Mesenchymal stem cell (in vitro differentiated cells and primary cell): ENCODE measurements around the gene FAM229B. TPM values are rescaled to one million over a fixed set of nuclear protein-coding genes. Genes with fewer than 3 reads are reported as not detected.

Source experiments
- DNase-seq: peaks from one replicate; pipeline ENCODE4 v3.0.0-alpha.2; 2013
- H2AFZ ChIP-seq: one replicate; pipeline ENCODE4 v1.6.1; 2013; ENCODE audit warnings: low read depth, mild to moderate bottlenecking, control low read depth, inconsistent platforms, low read length, moderate library complexity
- H2AK5ac ChIP-seq: 2 replicates; pipeline ENCODE4 v1.6.1; 2013; ENCODE audit warnings: low read length, moderate library complexity, mild to moderate bottlenecking, inconsistent platforms; ENCODE audit not compliant: severe bottlenecking
- H2BK120ac ChIP-seq: one replicate; pipeline ENCODE4 v1.6.1; 2013; ENCODE audit warnings: low read depth, mild to moderate bottlenecking, inconsistent platforms, low read length, moderate library complexity
- H2BK12ac ChIP-seq, 2 experiments: one replicate each; pipeline ENCODE4 v1.6.1; 2013; ENCODE audit warnings: inconsistent platforms in 2 of 2, low read length in 2 of 2, mild to moderate bottlenecking in 2 of 2, moderate library complexity in 2 of 2, control low read depth in 1 of 2
- H2BK15ac ChIP-seq: one replicate; pipeline ENCODE4 v1.6.1; 2013; ENCODE audit warnings: mild to moderate bottlenecking, low read depth, inconsistent platforms; ENCODE audit not compliant: poor library complexity, severe bottlenecking
- H2BK5ac ChIP-seq: 2 replicates; pipeline ENCODE4 v1.6.1; 2013; ENCODE audit warnings: low read depth, mild to moderate bottlenecking, low read length, control low read depth, inconsistent platforms; ENCODE audit not compliant: poor library complexity, severe bottlenecking
- H3K14ac ChIP-seq, 2 experiments: one replicate each; pipeline ENCODE4 v1.6.1; 2013; ENCODE audit warnings: inconsistent platforms in 2 of 2, low read length in 2 of 2, control low read depth in 1 of 2, mild to moderate bottlenecking in 1 of 2, moderate library complexity in 1 of 2
- H3K18ac ChIP-seq, 2 experiments: one replicate each; pipeline ENCODE4 v1.6.1; 2013; ENCODE audit warnings: inconsistent platforms in 2 of 2, low read length in 2 of 2, control low read depth in 1 of 2, low read depth in 1 of 2, mild to moderate bottlenecking in 1 of 2
- H3K23ac ChIP-seq, 2 experiments: one replicate each; pipeline ENCODE4 v1.6.1; 2013; ENCODE audit warnings: inconsistent platforms in 2 of 2, low read length in 2 of 2, mild to moderate bottlenecking in 2 of 2, moderate library complexity in 2 of 2, control low read depth in 1 of 2
- H3K27ac ChIP-seq: 2 replicates; pipeline ENCODE4 v1.5.1; 2013; ENCODE audit warnings: mild to moderate bottlenecking, moderate library complexity, low read length, control low read depth, inconsistent platforms; ENCODE audit not compliant: poor library complexity, severe bottlenecking
- H3K27me3 ChIP-seq, 2 experiments: 2 replicates each; pipeline versions ENCODE4 v1.6.1 to v1.7.0; 2013; ENCODE audit warnings: low read length in 2 of 2, mild to moderate bottlenecking in 2 of 2, moderate library complexity in 2 of 2, control low read depth in 1 of 2, inconsistent platforms in 1 of 2; ENCODE audit not compliant: control insufficient read depth in 1 of 2, insufficient read depth in 1 of 2
- H3K36me3 ChIP-seq, 2 experiments: 2 replicates each; pipeline versions ENCODE4 v1.6.1 to v1.7.0; 2013; ENCODE audit warnings: low read length in 2 of 2, control low read depth in 1 of 2, inconsistent platforms in 1 of 2, low read depth in 1 of 2, mild to moderate bottlenecking in 1 of 2; ENCODE audit not compliant: insufficient read depth in 2 of 2, control insufficient read depth in 1 of 2
- H3K4ac ChIP-seq, 2 experiments: one replicate each; pipeline ENCODE4 v1.6.1; 2013; ENCODE audit warnings: inconsistent platforms in 2 of 2, low read length in 2 of 2, mild to moderate bottlenecking in 2 of 2, moderate library complexity in 2 of 2, control low read depth in 1 of 2, low read depth in 1 of 2
- H3K4me1 ChIP-seq: 2 replicates; pipeline ENCODE4 v1.6.1; 2013; ENCODE audit warnings: low read depth, low read length, control low read depth; ENCODE audit not compliant: control insufficient read depth, insufficient read depth
- H3K4me2 ChIP-seq: 2 replicates; pipeline ENCODE4 v1.6.1; 2013; ENCODE audit warnings: low read length, mild to moderate bottlenecking, inconsistent platforms; ENCODE audit not compliant: poor library complexity, severe bottlenecking
- H3K4me3 ChIP-seq, 2 experiments: 2 replicates each; pipeline versions ENCODE4 v1.5.1 to v1.7.0; 2013; ENCODE audit warnings: low read length in 2 of 2, mild to moderate bottlenecking in 2 of 2, control low read depth in 1 of 2, low read depth in 1 of 2; ENCODE audit not compliant: insufficient read depth in 1 of 2
- H3K79me1 ChIP-seq: replicated peaks from 2 replicates; pipeline ENCODE4 v1.6.1; 2013; ENCODE audit warnings: mild to moderate bottlenecking, control low read depth, low read length, inconsistent platforms; ENCODE audit not compliant: poor library complexity, severe bottlenecking
- H3K9ac ChIP-seq: 2 replicates; pipeline ENCODE4 v1.7.0; 2013; ENCODE audit warnings: mild to moderate bottlenecking, low read length, moderate library complexity
- H3K9me3 ChIP-seq: 2 replicates; pipeline ENCODE4 v1.7.0; 2013; ENCODE audit warnings: mild to moderate bottlenecking, low read length; ENCODE audit not compliant: control insufficient read depth
- H4K8ac ChIP-seq: one replicate; pipeline ENCODE4 v1.6.1; 2013; ENCODE audit warnings: inconsistent platforms, mild to moderate bottlenecking, low read length, moderate library complexity
- H4K91ac ChIP-seq: one replicate; pipeline ENCODE4 v1.6.1; 2013; ENCODE audit warnings: mild to moderate bottlenecking, low read length, inconsistent platforms
- WGBS: methylation state at CpG from one replicate; pipeline ENCODE4 v1.1.7; 2013; ENCODE audit warnings: mixed read lengths; 5-methylcytosine and 5-hydroxymethylcytosine counted together
- polyA plus RNA-seq, 2 experiments: library from polyadenylated mRNA; stranded (reverse); fragments of 200-250 nt; gene quantifications; one replicate each; pipeline ENCODE4 v1.2.3, GENCODE V29; 2013

The FAM229B gene
- 24.5 TPM for polyA plus RNA-seq (2013, experiment 1 of 2)
- polyA plus RNA-seq (2013, experiment 2 of 2) = 24.6 TPM

GRCh38 chr6:112087136-112087911 lies at the start of gene FAM229B, which contains the start of gene TUBE1:
Gene FAM229B, plus strand, starts transcription at chr6:112087591. Its CDS starts 11,693 bp downstream, at chr6:112099284.
Gene TUBE1, minus strand, starts transcription at chr6:112087482. Its CDS starts 48 bp downstream, at chr6:112087434.
- H3K14ac ChIP-seq = no peak within 1 kb of the TSS
- DNase-seq = peak; percentile 98
- no peak within 1 kb of the TSS for H4K91ac ChIP-seq
- peaks cover 10% of the 10 kb centered on the region for H3K79me1 ChIP-seq
- peaks cover 0 to 28% of the 10 kb centered on the region in 2 experiments for H3K36me3 ChIP-seq
- H3K23ac ChIP-seq = peak within 1 kb of the TSS in 1 of 2 experiments; percentile 29
- peak within 1 kb of the TSS; percentile 85 to 92 for H3K4me3 ChIP-seq
- peak within 1 kb of the TSS; percentile 93 for H3K9ac ChIP-seq
- peak within 1 kb of the TSS; percentile 57 for H3K27ac ChIP-seq
- H2BK120ac ChIP-seq = peak within 1 kb of the TSS; percentile 34
- H3K18ac ChIP-seq = peak within 1 kb of the TSS; percentile 41 to 86
- H2BK15ac ChIP-seq = peak within 1 kb of the TSS; percentile 83
- WGBS = 1% methylated on average over 60 of the region's 60 CpGs
- no peak within 1 kb of the TSS for H2BK12ac ChIP-seq
- H3K4me1 ChIP-seq = no peaks in the 10 kb centered on the region
- peak within 1 kb of the TSS; percentile 98 for H2AFZ ChIP-seq
- H3K4me2 ChIP-seq = peak within 1 kb of the TSS; percentile 72
- peak within 1 kb of the TSS; percentile 54 for H4K8ac ChIP-seq
- H3K27me3 ChIP-seq = no peaks in the 10 kb centered on the region
- no peak within 1 kb of the TSS for H2AK5ac ChIP-seq
- peak within 1 kb of the TSS in 1 of 2 experiments; percentile 61 for H3K4ac ChIP-seq
- H2BK5ac ChIP-seq = no peak within 1 kb of the TSS
- H3K9me3 ChIP-seq = no peaks in the 10 kb centered on the region

GRCh38 chr6:112037783-112038216 lies 49.6 kb upstream of the FAM229B start:
- H3K27ac ChIP-seq = peak overlapping the region; percentile 75
- H3K4me3 ChIP-seq = peak overlapping the region in 1 of 2 experiments; percentile 46
- peak overlapping the region in 1 of 2 experiments; percentile 73 for H2BK12ac ChIP-seq
- no peak overlapping the region for H4K8ac ChIP-seq
- H3K4me1 ChIP-seq = peaks cover 12% of the 10 kb centered on the region
- peak overlapping the region; percentile 37 for H3K4me2 ChIP-seq
- H2BK120ac ChIP-seq = no peak overlapping the region
- H3K79me1 ChIP-seq = no peaks in the 10 kb centered on the region
- H3K18ac ChIP-seq = peak overlapping the region in 1 of 2 experiments; percentile 47
- no peaks in the 10 kb centered on the region for H3K27me3 ChIP-seq
- DNase-seq = peak; percentile 94
- WGBS = 19% methylated on average over 7 of the region's 8 CpGs
- H3K23ac ChIP-seq = no peak overlapping the region
- H2AFZ ChIP-seq = no peak overlapping the region
- no peak overlapping the region for H2BK15ac ChIP-seq
- no peaks in the 10 kb centered on the region for H3K9me3 ChIP-seq
- H3K14ac ChIP-seq = no peak overlapping the region
- H2AK5ac ChIP-seq = no peak overlapping the region
- H3K36me3 ChIP-seq = no peaks in the 10 kb centered on the region
- no peak overlapping the region for H4K91ac ChIP-seq
- H3K9ac ChIP-seq = peak overlapping the region; percentile 87
- peak overlapping the region in 1 of 2 experiments; percentile 43 for H3K4ac ChIP-seq
- H2BK5ac ChIP-seq = no peak overlapping the region

- peak overlapping the region; percentile 24 for H4K8ac ChIP-seq
Observed at GRCh38 chr6:112038268-112038667, 49.1 kb upstream of the FAM229B start.

More at GRCh38 chr6:112038268-112038667, 49.1 kb upstream of the FAM229B start:
- no peaks in the 10 kb centered on the region for H3K36me3 ChIP-seq
- H3K79me1 ChIP-seq = no peaks in the 10 kb centered on the region
- H4K91ac ChIP-seq = peak overlapping the region; percentile 43
- peak overlapping the region; percentile 37 for H3K4me2 ChIP-seq
- H3K9ac ChIP-seq = peak overlapping the region; percentile 87
- peak overlapping the region; percentile 43 for H2AK5ac ChIP-seq
- H2BK12ac ChIP-seq = peak overlapping the region; percentile 7 to 40
- no peak overlapping the region for H2BK120ac ChIP-seq
- H3K4me1 ChIP-seq = peaks cover 12% of the 10 kb centered on the region
- 73% methylated on average over 3 of the region's 5 CpGs for WGBS
- peak overlapping the region; percentile 20 for H2BK5ac ChIP-seq
- H3K27me3 ChIP-seq = no peaks in the 10 kb centered on the region
- peak; percentile 34 for DNase-seq
- H3K9me3 ChIP-seq = no peaks in the 10 kb centered on the region
- H2BK15ac ChIP-seq = no peak overlapping the region
- peak overlapping the region; percentile 71 for H3K27ac ChIP-seq
- H3K4me3 ChIP-seq = peak overlapping the region in 1 of 2 experiments; percentile 46
- H3K23ac ChIP-seq = no peak overlapping the region
- peak overlapping the region in 1 of 2 experiments; percentile 5 for H3K14ac ChIP-seq
- H3K4ac ChIP-seq = peak overlapping the region in 1 of 2 experiments; percentile 43
- H3K18ac ChIP-seq = peak overlapping the region; percentile 44 to 47
- peak overlapping the region; percentile 29 for H2AFZ ChIP-seq
